GM19351 (cell line): Measurements from ENCODE around the gene CCNE1.
"Not testable (repeated sequence)": the region's sequence is repeated elsewhere in the genome, so short reads cannot be mapped to it uniquely, and the experiment has no call there.

Source experiments
- ATAC-seq: cut with Tn5 transposase; IDR thresholded peaks from one replicate; pipeline ENCODE4 v1.9.1; 2021; ENCODE audit warnings: mild to moderate bottlenecking, moderate library complexity; ENCODE audit not compliant: unreplicated experiment

Gene CCNE1

DNA sequence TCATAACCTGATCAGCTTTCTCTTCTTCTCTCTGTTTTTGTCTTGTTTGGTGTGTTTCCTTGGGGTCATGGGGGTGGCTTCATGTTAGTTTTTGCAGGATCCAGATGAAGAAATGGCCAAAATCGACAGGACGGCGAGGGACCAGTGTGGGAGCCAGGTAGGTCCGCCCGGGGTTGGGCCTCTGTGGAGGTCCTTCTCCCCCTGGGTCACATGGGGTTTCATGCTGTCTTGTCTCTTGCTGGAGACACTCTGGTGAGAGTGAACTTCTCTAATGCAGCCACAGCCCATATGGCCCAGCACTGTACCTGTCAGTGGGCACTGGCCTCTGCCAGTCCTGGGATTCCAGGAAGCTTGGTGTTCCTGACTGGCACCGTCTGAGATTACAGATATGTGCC lies 1.1 kb downstream of the CCNE1 start:
- ATAC-seq = no peak

GRCh38 chr19:29813642-29814041 lies 1.9 kb downstream of the CCNE1 start:
- ATAC-seq = no peak

DNA sequence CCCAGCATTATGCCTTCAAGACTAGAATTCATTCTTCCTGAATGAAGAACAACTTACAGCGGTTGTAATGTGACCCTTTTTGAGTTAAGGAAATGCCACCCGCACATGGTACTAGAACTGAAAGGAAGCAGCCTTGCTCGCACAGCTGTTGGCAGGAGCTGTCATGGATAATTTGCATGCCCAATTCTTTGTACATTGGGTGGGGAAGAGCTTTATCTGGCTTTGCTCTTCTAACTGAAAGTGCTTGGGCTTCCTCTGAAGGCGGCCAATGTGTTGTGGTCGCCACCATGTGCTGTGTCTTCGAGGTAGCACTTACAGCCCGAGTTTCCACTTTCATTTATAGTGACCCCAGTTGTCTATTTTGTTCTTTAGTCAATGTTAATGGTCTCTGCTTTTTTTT lies 3.4 kb downstream of the CCNE1 start:
- ATAC-seq = no peak

DNA sequence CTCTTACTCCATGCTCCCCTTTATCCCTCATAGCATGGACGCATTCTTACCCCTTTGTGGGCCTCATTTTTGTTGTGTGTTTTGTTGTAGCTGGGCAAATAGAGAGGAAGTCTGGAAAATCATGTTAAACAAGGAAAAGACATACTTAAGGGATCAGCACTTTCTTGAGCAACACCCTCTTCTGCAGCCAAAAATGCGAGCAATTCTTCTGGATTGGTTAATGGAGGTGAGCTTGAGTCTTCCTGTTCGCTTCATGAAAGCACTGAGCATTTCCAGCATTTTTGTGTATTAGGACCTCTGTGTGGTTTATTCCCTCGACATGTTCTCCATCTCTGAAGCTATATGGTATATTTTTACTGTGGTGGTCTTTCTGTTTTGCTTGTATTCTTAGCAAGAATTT lies 5.5 kb downstream of the CCNE1 start:
- no peak for ATAC-seq

DNA sequence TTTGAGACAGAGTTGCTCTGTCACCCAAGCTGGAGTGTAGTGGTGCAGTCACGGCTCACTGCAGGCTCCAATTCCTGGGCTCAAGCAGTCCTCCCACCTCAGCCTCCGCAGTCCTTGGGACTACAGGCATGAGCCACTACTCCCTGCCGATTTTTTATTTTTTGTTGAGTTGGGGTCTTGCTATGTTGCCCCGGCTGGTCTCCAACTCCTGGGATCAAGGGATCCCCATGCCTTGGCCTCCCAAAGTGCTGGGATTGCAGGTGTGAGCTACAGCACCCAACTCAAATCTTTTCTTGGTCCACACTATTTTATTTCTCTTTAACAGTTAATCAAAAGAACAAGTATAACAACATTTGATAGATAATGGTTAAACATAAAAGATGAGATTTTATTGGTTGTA lies 7.5 kb downstream of the CCNE1 start:
- no peak for ATAC-seq

DNA sequence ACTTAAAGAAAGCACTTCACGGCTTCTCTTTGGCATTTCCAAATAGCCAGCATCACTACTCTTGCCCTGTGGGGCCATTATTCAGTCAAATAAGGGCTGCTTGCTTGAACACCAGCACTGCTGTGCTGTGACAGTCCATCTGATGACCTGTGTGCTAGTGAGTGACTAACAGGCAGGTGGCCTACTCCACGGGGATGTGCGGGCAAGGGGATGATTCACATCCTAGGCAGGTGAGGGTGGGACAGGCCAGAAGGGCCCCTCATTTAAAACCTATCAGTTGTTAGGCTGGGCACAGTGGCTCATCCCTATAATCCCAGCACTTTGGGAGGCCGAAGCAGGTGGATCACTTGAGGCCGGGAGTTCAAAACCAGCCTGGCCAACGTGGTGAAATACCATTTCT lies 8.2 kb downstream of the CCNE1 start:
- ATAC-seq = no peak

GRCh38 chr19:29823581-29824330 lies 12.0 kb downstream of the CCNE1 start:
- ATAC-seq = no peak

DNA sequence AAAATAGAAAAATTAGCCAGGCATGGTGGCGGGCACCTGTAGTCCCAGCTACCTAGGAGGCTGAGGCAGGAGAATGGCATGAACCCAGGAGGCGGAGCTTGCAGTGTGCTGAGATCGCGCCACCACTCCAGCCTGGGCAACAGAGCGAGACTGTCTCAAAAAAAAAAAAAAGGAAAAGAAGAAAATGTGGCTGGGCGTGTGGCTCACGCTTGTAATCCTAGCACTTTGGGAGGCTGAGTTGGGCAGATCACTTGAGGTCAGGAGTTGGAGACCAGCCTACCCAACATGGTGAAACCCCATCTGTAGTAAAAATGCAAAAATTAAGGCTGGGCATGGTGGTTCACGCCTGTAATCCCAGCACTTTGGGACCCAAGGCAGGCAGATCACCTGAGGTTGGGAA lies 13.5 kb downstream of the CCNE1 start:
- ATAC-seq = not testable (repeated sequence)

DNA sequence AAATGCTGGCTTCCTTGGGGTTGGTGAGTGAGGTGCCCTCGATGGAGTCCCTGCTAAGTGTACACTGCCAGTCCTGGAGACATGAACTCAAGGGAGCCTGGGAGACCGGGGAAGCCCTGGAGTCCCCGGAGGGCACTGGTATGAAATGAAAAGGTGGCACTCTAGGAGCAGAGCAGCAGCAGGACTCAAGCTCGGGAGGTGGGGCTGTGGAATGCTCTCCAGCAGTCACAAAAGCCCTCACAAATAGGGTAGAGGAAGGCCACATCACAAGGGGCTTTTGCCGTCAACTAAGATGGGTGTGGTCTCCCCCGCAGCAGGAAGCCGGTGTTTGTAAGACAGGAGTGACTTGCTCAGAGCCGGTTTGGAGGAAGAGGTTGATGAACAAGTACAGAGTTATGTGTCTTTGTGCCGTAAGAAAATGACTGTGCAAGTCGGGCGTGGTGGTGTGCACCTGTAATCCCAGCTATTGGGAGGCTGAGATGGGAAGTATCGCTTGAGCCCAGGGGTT lies 19.3 kb downstream of the CCNE1 start:
- no peak for ATAC-seq

GRCh38 chr19:29831686-29832085 lies 19.9 kb downstream of the CCNE1 start:
- ATAC-seq = no peak

DNA sequence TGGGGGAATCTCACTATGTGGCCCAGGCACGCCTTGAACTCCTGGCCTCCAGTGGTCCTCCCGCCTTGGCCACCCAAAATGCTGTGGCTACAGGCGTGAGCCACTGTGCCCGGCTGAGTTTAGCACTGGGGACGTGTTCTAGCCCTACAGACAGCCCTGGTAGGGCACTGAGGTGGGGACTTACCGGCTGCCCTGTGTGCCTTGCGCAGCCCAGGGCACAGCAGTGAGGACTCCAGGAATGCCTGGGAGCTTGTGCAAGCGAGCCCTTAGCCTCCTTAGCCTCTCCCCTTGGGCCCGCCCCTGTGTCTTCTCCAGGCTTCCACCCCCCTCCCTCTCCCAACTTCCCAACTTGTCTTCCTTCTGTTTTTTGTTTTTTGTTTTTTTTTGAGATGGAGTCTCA lies 21.0 kb downstream of the CCNE1 start:
- no peak for ATAC-seq

DNA sequence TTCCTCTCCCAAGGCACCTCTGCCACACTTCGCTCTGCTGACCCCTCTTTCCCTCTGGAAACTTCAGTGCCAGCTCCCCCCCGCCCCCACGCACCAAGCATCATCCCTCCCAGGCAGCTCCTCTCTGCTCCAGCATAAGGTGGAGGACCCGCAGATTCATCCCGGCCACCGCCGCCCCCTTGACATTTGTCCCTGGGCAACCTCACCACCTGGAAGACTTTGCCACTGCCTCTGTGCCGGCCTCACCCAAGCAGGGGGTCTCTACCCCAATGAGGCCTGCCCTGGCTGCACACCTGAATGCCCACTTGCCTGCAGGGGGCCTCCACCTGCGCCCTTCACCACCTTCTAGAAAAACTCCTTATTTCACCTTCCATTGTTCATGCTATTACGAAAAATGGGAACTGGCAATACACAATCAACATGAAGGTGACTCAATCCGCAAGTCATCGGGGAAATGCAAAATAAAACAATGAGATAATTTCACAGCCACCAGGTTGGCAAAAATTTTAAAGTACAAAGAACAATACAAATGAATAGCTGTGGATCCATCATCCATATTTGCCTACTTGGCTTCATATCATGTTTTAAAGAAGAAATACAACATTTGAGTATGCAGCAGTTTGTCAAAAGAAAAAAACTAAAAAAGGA lies 21.9 kb downstream of the CCNE1 start:
- no peak for ATAC-seq

DNA sequence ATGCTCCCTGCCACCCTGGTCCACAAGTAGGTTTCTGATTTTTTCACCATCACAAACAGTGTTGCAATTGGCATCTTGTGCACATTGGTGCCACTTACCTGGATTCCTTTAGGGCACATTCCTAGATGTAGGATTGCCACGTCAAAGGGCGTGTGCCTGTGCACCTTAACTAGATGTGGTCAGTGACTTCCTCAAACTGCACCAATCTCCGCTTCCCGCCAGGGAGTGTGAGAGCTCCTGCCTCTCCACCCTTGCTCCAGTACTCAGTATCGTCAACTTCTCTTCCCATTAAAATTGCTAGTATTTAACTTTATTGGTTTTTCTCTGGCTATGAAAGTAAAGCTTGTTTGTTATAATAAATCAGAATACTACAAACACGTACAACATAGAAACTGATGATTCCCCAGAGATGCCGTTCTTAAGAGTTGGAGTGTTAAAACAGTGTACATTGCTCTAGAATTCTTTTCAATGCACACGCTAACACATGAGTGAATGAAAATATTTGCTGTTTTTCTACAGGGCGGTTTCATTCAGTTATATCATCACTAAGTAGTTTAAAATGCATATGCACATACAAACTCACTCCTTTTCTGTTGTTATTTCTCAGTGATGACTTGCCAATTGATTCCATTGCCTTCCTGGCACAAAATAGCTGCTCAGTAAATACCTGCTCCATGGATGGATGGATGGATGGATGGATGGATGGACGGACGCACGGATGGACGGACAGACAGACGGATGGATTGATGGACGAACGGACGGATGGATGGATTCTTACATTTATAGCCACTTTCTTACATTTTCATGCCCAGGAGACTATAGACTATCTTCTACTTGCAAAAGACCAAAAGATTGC lies 23.4 kb downstream of the CCNE1 start:
- ATAC-seq = no peak

DNA sequence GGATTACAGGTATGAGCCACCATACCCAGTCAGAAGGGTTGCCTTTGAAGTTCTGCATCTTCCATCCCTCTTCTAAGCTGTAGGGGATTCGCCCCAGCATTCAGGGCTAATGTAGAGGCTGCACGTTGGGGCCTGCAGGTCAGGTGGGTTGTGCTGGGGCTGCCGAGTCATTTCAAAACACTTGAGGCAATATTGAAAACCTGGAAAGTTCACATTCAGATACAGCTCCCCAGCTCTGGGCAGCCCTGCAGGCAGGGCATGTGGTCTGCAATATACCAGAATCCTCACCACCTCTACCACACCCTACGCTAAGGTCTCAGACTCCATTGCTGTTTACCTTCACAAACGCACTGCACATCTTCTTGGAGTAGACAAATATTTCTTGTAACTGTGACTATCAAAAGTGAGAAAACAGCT lies 24.6 kb downstream of the CCNE1 start:
- ATAC-seq = peak; percentile 68

- peak; percentile 67 for ATAC-seq
Measured at GRCh38 chr19:29837448-29837981, 25.7 kb downstream of the CCNE1 start.

DNA sequence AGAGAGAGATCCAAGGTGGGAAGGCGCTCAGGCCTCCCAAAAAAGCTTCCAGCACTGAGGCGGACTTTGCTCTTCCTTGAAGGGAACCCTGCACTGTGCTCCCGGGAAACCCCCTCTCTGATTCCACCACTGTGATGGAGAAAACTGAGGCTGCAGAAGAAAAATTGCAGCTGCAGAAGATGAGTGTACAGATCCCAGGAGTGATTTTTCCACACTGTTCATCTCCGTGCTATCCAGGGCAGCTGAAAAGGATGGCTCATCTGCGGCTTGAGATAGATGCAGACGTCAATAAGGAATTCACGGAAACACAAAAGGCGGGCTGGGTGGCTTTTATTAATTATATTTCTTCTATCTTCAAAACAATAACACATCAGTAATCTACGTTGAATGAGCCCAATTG lies 26.2 kb downstream of the CCNE1 start:
- ATAC-seq = no peak

DNA sequence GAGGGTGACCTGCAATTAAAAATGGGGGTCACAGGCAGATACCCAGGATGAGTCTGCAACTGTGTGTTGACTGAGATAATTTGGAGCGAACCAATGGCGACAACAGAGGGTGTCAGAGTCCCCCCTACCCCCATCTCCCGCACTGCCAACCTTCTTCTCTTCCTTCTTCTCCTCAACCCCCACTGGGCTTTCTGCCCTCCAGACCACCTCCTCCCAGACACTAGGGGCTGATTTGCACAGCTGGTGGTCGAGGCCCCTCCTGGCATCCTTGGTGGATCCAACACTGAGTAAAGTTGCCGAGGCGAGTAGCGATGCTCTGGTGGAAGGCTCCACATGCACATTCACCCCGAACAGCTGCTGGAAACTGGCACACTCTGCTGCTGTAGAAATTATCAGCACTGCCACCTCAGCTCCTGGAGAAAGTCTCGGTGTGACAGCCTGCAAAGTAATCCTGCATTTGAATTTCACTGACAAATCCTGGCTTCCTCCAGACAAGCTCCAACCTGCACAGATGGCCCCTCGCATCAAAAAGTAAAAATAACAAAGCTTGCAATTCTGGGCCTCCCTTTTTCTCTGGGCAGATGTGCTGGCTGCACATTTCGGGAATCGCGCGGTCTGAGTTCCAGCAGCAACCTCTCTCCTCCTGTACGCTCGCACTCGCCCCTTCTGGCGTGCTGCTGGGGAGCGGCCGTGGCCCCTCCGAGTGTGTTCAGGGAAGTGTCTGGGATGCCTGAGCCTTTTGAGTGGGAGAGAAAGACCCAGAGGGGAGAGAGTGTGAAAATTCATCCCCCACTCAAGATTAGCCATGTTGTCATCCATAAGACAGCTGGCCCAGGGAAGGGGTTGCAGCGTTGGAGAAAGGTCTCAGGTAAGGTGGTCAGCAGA lies 28.5 kb downstream of the CCNE1 start:
- ATAC-seq = no peak

- ATAC-seq = no peak
Measured at GRCh38 chr19:29841209-29841558, 29.4 kb downstream of the CCNE1 start.

DNA sequence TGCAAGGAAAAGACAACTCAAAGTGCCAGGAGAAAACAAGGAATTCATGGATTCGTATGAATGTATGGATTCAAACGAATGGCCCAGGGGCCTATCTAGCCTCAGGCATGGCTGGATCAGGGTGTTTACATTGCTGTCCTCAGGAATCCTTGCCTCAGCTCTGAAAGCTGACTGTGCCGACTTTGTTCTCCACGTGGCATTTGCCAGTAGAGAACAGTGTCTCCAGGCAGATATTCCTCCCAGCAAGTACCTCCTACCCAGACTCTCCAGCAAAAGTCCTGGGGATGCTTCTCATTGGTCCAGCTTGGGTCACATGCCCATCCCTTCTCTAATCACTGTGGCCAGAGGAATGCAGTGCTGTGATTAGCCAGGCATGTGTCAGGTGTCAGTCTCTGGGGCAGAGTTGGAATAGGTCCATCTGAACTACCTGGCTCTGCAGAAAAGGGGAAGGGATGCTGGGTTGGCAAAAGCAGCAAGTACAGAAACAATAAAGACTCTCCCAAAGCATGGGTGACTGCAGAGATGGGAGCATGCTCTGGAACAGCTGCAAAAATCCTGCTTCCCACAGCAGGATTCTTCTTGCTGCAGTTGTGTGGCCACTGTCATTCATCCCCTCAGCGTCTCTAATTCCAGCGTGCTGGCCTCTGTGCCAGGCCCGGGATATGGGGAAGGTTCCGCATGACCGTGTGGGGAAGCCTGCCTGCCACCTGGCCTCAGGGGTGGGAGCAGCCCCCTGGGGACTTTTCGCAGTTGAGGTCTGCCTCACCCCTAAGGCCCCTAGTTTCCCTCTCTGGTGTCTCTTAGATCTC lies 30.0 kb downstream of the CCNE1 start:
- no peak for ATAC-seq
